Erythroblast (primary cell): ENCODE measurements around the gene PAEP.

Source experiments
- GATA1 ChIP-seq: IDR thresholded peaks from 2 replicates; pipeline ENCODE4 v1.6.1; 2011; ENCODE audit warnings: low read depth, mild to moderate bottlenecking, control low read depth, low read length, moderate library complexity
- POLR2A ChIP-seq: IDR thresholded peaks from 2 replicates; pipeline ENCODE4 v1.6.1; 2011; ENCODE audit warnings: mild to moderate bottlenecking, low read length

- TF ChIP-seq POLR2A, result no peak
- no peak for TF ChIP-seq GATA1
Measured at GRCh38 chr9:135601988-135602387, 40.4 kb downstream of the PAEP start.
